Natural killer cell (primary cell): ENCODE results near the gene PDLIM7. TPM values are rescaled to one million over a fixed set of nuclear protein-coding genes. Genes with fewer than 3 reads are reported as not detected.

Experiments
- ATAC-seq, 3 donors: fragments of 150-1000 bp in 2 of 3; fragments of 200-7000 bp in 1 of 3; cut with Tn5 transposase; 1 replicate in 1 of 3; 2 replicates in 2 of 3; pipeline ENCODE4 v1.10.0; 2021; ENCODE audit warnings: mild to moderate bottlenecking in 2 of 3, moderate library complexity in 2 of 3
- DNase-seq, 2 donors: peaks; one replicate each; pipeline versions ENCODE4 v3.0.0 to v3.0.0-alpha.2; 2013 to 2021; ENCODE audit warnings: mixed read lengths in 1 of 2
- H3K27ac ChIP-seq: one replicate; pipeline ENCODE4 v1.5.1; 2013; ENCODE audit warnings: mild to moderate bottlenecking, low read length
- H3K27me3 ChIP-seq: one replicate; pipeline ENCODE4 v1.6.1; 2013; ENCODE audit warnings: low read length; ENCODE audit not compliant: control insufficient read depth, insufficient read depth
- H3K36me3 ChIP-seq: one replicate; pipeline ENCODE4 v1.6.1; 2013; ENCODE audit warnings: low read length; ENCODE audit not compliant: control insufficient read depth, insufficient read depth
- H3K4me1 ChIP-seq: one replicate; pipeline ENCODE4 v1.6.1; 2013; ENCODE audit warnings: low read length; ENCODE audit not compliant: control insufficient read depth, insufficient read depth
- H3K4me3 ChIP-seq: one replicate; pipeline ENCODE4 v1.5.1; 2013; ENCODE audit warnings: low read length
- H3K9me3 ChIP-seq: one replicate; pipeline ENCODE4 v1.6.1; 2013; ENCODE audit warnings: low read length; ENCODE audit not compliant: control insufficient read depth, insufficient read depth
- H3K27ac Mint-ChIP-seq, 2 donors: one replicate each; pipeline ENCODE4 v1.8.0; 2022; ENCODE audit warnings: mild to moderate bottlenecking in 2 of 2, mixed read lengths in 2 of 2, moderate library complexity in 1 of 2
- H3K27me3 Mint-ChIP-seq, 2 donors: one replicate each; pipeline ENCODE4 v1.8.0; 2022; ENCODE audit warnings: low read depth in 2 of 2, mixed read lengths in 2 of 2
- H3K36me3 Mint-ChIP-seq: one replicate; pipeline ENCODE4 v1.8.0; 2022; ENCODE audit warnings: mixed read lengths
- H3K4me1 Mint-ChIP-seq, 2 donors: one replicate each; pipeline ENCODE4 v1.8.0; 2022; ENCODE audit warnings: mixed read lengths in 2 of 2
- H3K4me3 Mint-ChIP-seq: one replicate; pipeline ENCODE4 v1.8.0; 2022; ENCODE audit warnings: mild to moderate bottlenecking, moderate library complexity, mixed read lengths
- H3K9me3 Mint-ChIP-seq, 2 donors: one replicate each; pipeline ENCODE4 v1.8.0; 2022; ENCODE audit warnings: mixed read lengths in 2 of 2
- CTCF ChIP-seq: fragments of 200-600 bp; IDR thresholded peaks from one replicate; pipeline ENCODE4 v1.8.0; 2022; ENCODE audit warnings: antibody characterized with exemption
- WGBS: methylation state at CpG from one replicate; pipeline ENCODE4 v1.1.7; 2013; ENCODE audit warnings: missing lambda C conversion rate; ENCODE audit not compliant: insufficient coverage; 5-methylcytosine and 5-hydroxymethylcytosine counted together
- intact Hi-C: fragments of 100-400 bp; cut with micrococcal nuclease; formaldehyde crosslinking; loops from one replicate; pipeline ENCODE4 v1.14.2; 2022
- total RNA-seq, 4 donors: library from RNA; stranded (reverse); fragments of 120-200 nt in 1 of 4; gene quantifications; one replicate each; pipeline versions ENCODE4 v1.2.3 to v1.2.4, GENCODE V29; 2013 to 2022

The PDLIM7 gene
- total RNA-seq, 3 donors from 2014 or later (not counting 1 experiment from before 2014, with no cell fraction given), result 9.7 to 58.7 (median 14.7) TPM

- Histone ChIP-seq H3K9me3 (no peaks in the 10 kb centered on the region), H3K27me3 (no peaks in the 10 kb centered on the region), H3K36me3 (peaks cover 61% of the 10 kb centered on the region), H3K4me3 (no peak overlapping the region), H3K27ac (no peak overlapping the region), H3K4me1 (no peaks in the 10 kb centered on the region)
- WGBS, result 99% methylated on average over 10 of the region's 10 CpGs
- Mint-ChIP-seq H3K4me1 (peaks cover 5 to 9% of the 10 kb centered on the region in 2 donors), H3K27me3 (no peaks in the 10 kb centered on the region), H3K27ac (no peak overlapping the region), H3K36me3 (no peaks in the 10 kb centered on the region), H3K4me3 (no peak overlapping the region), H3K9me3 (no peaks in the 10 kb centered on the region)
- intact Hi-C loops, result no loop called here
- TF ChIP-seq CTCF, result no peak
- ATAC-seq (no peak), DNase-seq (no peak)
Measured at GRCh38 chr5:177528631-177529030, 31.2 kb upstream of the PDLIM7 start.

GRCh38 chr5:177527595-177527994, 30.2 kb upstream of the PDLIM7 start:
- Mint-ChIP-seq H3K4me1 (peaks cover 5 to 9% of the 10 kb centered on the region in 2 donors), H3K27me3 (no peaks in the 10 kb centered on the region), H3K4me3 (no peak overlapping the region), H3K27ac (no peak overlapping the region), H3K36me3 (no peaks in the 10 kb centered on the region), H3K9me3 (no peaks in the 10 kb centered on the region)
- no peak for TF ChIP-seq CTCF
- H3K4me3 ChIP-seq, result no peak overlapping the region
- H3K36me3 ChIP-seq, result peaks cover 59% of the 10 kb centered on the region
- ATAC-seq (no peak), DNase-seq (no peak)
- H3K4me1 ChIP-seq, result no peaks in the 10 kb centered on the region
- H3K27me3 ChIP-seq, result no peaks in the 10 kb centered on the region
- no peak overlapping the region for H3K27ac ChIP-seq
- intact Hi-C loops, result no loop called here
- WGBS, result 97% methylated on average over 8 of the region's 8 CpGs
- H3K9me3 ChIP-seq, result no peaks in the 10 kb centered on the region

GRCh38 chr5:177526791-177527190, 29.4 kb upstream of the PDLIM7 start:
- Mint-ChIP-seq H3K4me1 (peaks cover 2 to 8% of the 10 kb centered on the region in 2 donors), H3K4me3 (no peak overlapping the region), H3K9me3 (no peaks in the 10 kb centered on the region), H3K27me3 (no peaks in the 10 kb centered on the region), H3K36me3 (no peaks in the 10 kb centered on the region), H3K27ac (no peak overlapping the region)
- Histone ChIP-seq H3K9me3 (no peaks in the 10 kb centered on the region), H3K36me3 (peaks cover 53% of the 10 kb centered on the region), H3K27me3 (no peaks in the 10 kb centered on the region), H3K4me3 (no peak overlapping the region), H3K27ac (no peak overlapping the region), H3K4me1 (peaks cover 2% of the 10 kb centered on the region)
- TF ChIP-seq CTCF, result no peak
- intact Hi-C loops, result no loop called here
- DNase-seq (no peak), ATAC-seq (no peak)
- 95% methylated on average over 6 of the region's 6 CpGs for WGBS

- Mint-ChIP-seq H3K27me3 (no peaks in the 10 kb centered on the region), H3K36me3 (no peaks in the 10 kb centered on the region), H3K4me1 (peaks cover 7 to 13% of the 10 kb centered on the region in 2 donors), H3K9me3 (no peaks in the 10 kb centered on the region), H3K4me3 (no peak overlapping the region), H3K27ac (no peak overlapping the region)
- Histone ChIP-seq H3K36me3 (peaks cover 50% of the 10 kb centered on the region), H3K27me3 (no peaks in the 10 kb centered on the region), H3K4me3 (no peak overlapping the region), H3K27ac (no peak overlapping the region), H3K4me1 (peaks cover 8% of the 10 kb centered on the region), H3K9me3 (no peaks in the 10 kb centered on the region)
- ATAC-seq (no peak), DNase-seq (no peak)
- 97% methylated on average over 3 of the region's 4 CpGs for WGBS
- TF ChIP-seq CTCF, result no peak
- intact Hi-C loops, result no loop called here
Measured at GRCh38 chr5:177526191-177526590, 28.8 kb upstream of the PDLIM7 start.
